HG03175 (cell line): ENCODE results near the gene CSAG1.
A peak's percentile ranks its signal among the peaks of the same experiment; 100 is the strongest.
"Not testable (repeated sequence)": the region's sequence is repeated elsewhere in the genome, so short reads cannot be mapped to it uniquely, and the experiment has no call there.

Experiments
- ATAC-seq: cut with Tn5 transposase; IDR thresholded peaks from one replicate; pipeline ENCODE4 v1.9.1; 2021; ENCODE audit warnings: mild to moderate bottlenecking, moderate library complexity; ENCODE audit not compliant: unreplicated experiment

The CSAG1 gene

GRCh38 chrX:152700390-152700789 lies 33.1 kb downstream of the CSAG1 start:
- not testable (repeated sequence) for ATAC-seq

- not testable (repeated sequence) for ATAC-seq
Measured at GRCh38 chrX:152697952-152698931, 35.3 kb downstream of the CSAG1 start, which contains the start of gene MAGEA3. MAGEA3 (plus strand) TSS chrX:152698794; CDS start chrX:152700833, 2,039 bp downstream.

GRCh38 chrX:152681012-152681411 lies 52.5 kb downstream of the CSAG1 start:
- ATAC-seq, result peak; percentile 97
